Neural cell (in vitro differentiated cells): ENCODE data around the gene PDE8B. TPM values are rescaled to one million over a fixed set of nuclear protein-coding genes. Genes with fewer than 3 reads are reported as not detected.

ENCODE experiments used
- H2AFZ ChIP-seq: fragments of 200-600, 300-800 bp; sonication (generic), shearing (Covaris generic); 2 replicates; pipeline ENCODE4 v1.6.0; 2014; ENCODE audit warnings: low read depth, mild to moderate bottlenecking, antibody characterized with exemption, low read length, moderate library complexity
- H3F3A ChIP-seq: fragments of 200-600 bp; shearing (Covaris generic); 2 replicates; pipeline ENCODE4 v1.6.1; 2016; ENCODE audit warnings: mild to moderate bottlenecking, moderate library complexity, mixed read lengths, antibody characterized with exemption, low read length; ENCODE audit not compliant: insufficient read depth, poor library complexity, severe bottlenecking
- H3K27ac ChIP-seq: fragments of 200-600, 300-800 bp; sonication (generic), shearing (Covaris generic); 2 replicates; pipeline ENCODE4 v1.5.1; 2014; ENCODE audit warnings: mild to moderate bottlenecking, low read length, moderate library complexity
- H3K27me3 ChIP-seq: fragments of 300-800, 200-600 bp; sonication (generic), shearing (Covaris generic); 2 replicates; pipeline ENCODE4 v1.6.0; 2014; ENCODE audit warnings: mild to moderate bottlenecking, low read depth, low read length, moderate library complexity; ENCODE audit not compliant: insufficient read depth
- H3K36me3 ChIP-seq: fragments of 300-800, 200-600 bp; sonication (generic), shearing (Covaris generic); 2 replicates; pipeline ENCODE4 v1.5.1; 2014; ENCODE audit warnings: mild to moderate bottlenecking, antibody characterized with exemption, low read length, moderate library complexity; ENCODE audit not compliant: insufficient read depth
- H3K4me2 ChIP-seq: fragments of 300-800, 200-600 bp; sonication (generic), shearing (Covaris generic); 2 replicates; pipeline ENCODE4 v1.6.0; 2014; ENCODE audit warnings: mild to moderate bottlenecking, low read length
- H3K4me3 ChIP-seq: fragments of 300-800, 200-600 bp; sonication (generic), shearing (Covaris generic); 2 replicates; pipeline ENCODE4 v1.5.1; 2014; ENCODE audit warnings: mild to moderate bottlenecking, low read length, moderate library complexity
- H3K79me2 ChIP-seq: fragments of 200-600 bp; shearing (Covaris generic); replicated peaks from 2 replicates; pipeline ENCODE4 v1.6.0; 2014; ENCODE audit warnings: mild to moderate bottlenecking, low read length, moderate library complexity; ENCODE audit not compliant: insufficient read depth
- H3K9ac ChIP-seq: fragments of 300-800, 200-600 bp; sonication (generic), shearing (Covaris generic); 2 replicates; pipeline ENCODE4 v1.6.1; 2016; ENCODE audit warnings: mild to moderate bottlenecking, low read length, mixed read lengths
- H3K9me2 ChIP-seq: fragments of 200-600 bp; shearing (Covaris generic); 2 replicates; pipeline ENCODE4 v1.6.1; 2016; ENCODE audit warnings: mild to moderate bottlenecking, low read length, mixed read lengths; ENCODE audit not compliant: insufficient read depth
- H3K9me3 ChIP-seq: fragments of 200-600, 300-800 bp; sonication (generic), shearing (Covaris generic); 2 replicates; pipeline ENCODE4 v1.6.1; 2016; ENCODE audit warnings: mild to moderate bottlenecking, mixed run types, low read length, moderate library complexity, mixed read lengths
- H4K20me1 ChIP-seq: fragments of 200-600 bp; shearing (Covaris generic); 2 replicates; pipeline ENCODE4 v1.6.1; 2016; ENCODE audit warnings: mild to moderate bottlenecking, mixed run types; ENCODE audit not compliant: insufficient read depth
- CTCF ChIP-seq: fragments of 450-650 bp; IDR thresholded peaks from 2 replicates; pipeline ENCODE4 v1.5.1; 2014; ENCODE audit warnings: antibody characterized with exemption, mild to moderate bottlenecking, moderate library complexity; ENCODE audit not compliant: poor library complexity, severe bottlenecking
- EP300 ChIP-seq: fragments of 450-650 bp; conservative IDR thresholded peaks from 2 replicates; pipeline ENCODE4 v1.6.1; 2014; ENCODE audit warnings: antibody characterized with exemption, mild to moderate bottlenecking, moderate library complexity; ENCODE audit not compliant: poor library complexity, severe bottlenecking
- EZH2 ChIP-seq: fragments of 200-600, 300-800 bp; shearing (Covaris generic), sonication (generic); IDR thresholded peaks from 2 replicates; pipeline ENCODE4 v1.6.1; 2014; ENCODE audit warnings: antibody characterized with exemption, low read length, borderline replicate concordance, mild to moderate bottlenecking; ENCODE audit not compliant: insufficient read depth, poor library complexity, severe bottlenecking
- MXI1 ChIP-seq: fragments of 450-650 bp; conservative IDR thresholded peaks from 2 replicates; pipeline ENCODE4 v1.6.1; 2014; ENCODE audit warnings: antibody characterized with exemption, mild to moderate bottlenecking; ENCODE audit not compliant: poor library complexity, severe bottlenecking
- POLR2AphosphoS5 ChIP-seq: IDR thresholded peaks from 2 replicates; pipeline ENCODE4 v1.6.1; 2012
- RAD21 ChIP-seq: fragments of 450-650 bp; conservative IDR thresholded peaks from 2 replicates; pipeline ENCODE4 v1.6.1; 2014; ENCODE audit warnings: antibody characterized with exemption, mild to moderate bottlenecking, moderate library complexity
- REST ChIP-seq: IDR thresholded peaks from 2 replicates; pipeline ENCODE4 v1.6.1; 2012; ENCODE audit warnings: borderline replicate concordance
- SMC3 ChIP-seq: fragments of 450-650 bp; conservative IDR thresholded peaks from 2 replicates; pipeline ENCODE4 v1.6.1; 2014; ENCODE audit warnings: antibody characterized with exemption, mild to moderate bottlenecking, moderate library complexity; ENCODE audit not compliant: poor library complexity
- TAF1 ChIP-seq: IDR thresholded peaks from 2 replicates; pipeline ENCODE4 v1.6.1; 2012; ENCODE audit warnings: low read depth
- polyA plus RNA-seq: library from polyadenylated mRNA; depleted of rRNA; stranded (reverse); fragments of >200 nt; gene quantifications from 2 replicates; pipeline ENCODE4 v1.2.3, GENCODE V29; 2014

PDE8B gene
- polyA plus RNA-seq, 1 donor from 2014 or later: 0.22 TPM

- Histone ChIP-seq H2AFZ (no peak overlapping the region), H3K9me3 (no peaks in the 10 kb centered on the region), H3K4me3 (no peak overlapping the region), H3F3A (no peaks in the 10 kb centered on the region), H3K36me3 (no peaks in the 10 kb centered on the region), H4K20me1 (no peaks in the 10 kb centered on the region), H3K9ac (no peak overlapping the region), H3K9me2 (no peaks in the 10 kb centered on the region), H3K4me2 (no peak overlapping the region), H3K27me3 (no peaks in the 10 kb centered on the region), H3K79me2 (no peaks in the 10 kb centered on the region), H3K27ac (no peak overlapping the region)
- no peak for TF ChIP-seq REST
- no peak for TF ChIP-seq EP300
- no peak for TF ChIP-seq SMC3
- no peak for TF ChIP-seq CTCF
- no peak for TF ChIP-seq POLR2AphosphoS5
- no peak for TF ChIP-seq MXI1
- no peak for TF ChIP-seq RAD21
- TF ChIP-seq TAF1: no peak
- TF ChIP-seq EZH2: no peak
These were observed 15.7 kb upstream of the PDE8B start for GRCh38 chr5:77194762-77195161.

GRCh38 chr5:77197840-77198554 lies 12.5 kb upstream of the PDE8B start:
- Histone ChIP-seq H2AFZ (no peak overlapping the region), H3K79me2 (no peaks in the 10 kb centered on the region), H3K27me3 (no peaks in the 10 kb centered on the region), H4K20me1 (no peaks in the 10 kb centered on the region), H3K4me2 (no peak overlapping the region), H3K9ac (no peak overlapping the region), H3K4me3 (no peak overlapping the region), H3F3A (no peaks in the 10 kb centered on the region), H3K36me3 (no peaks in the 10 kb centered on the region), H3K9me2 (no peaks in the 10 kb centered on the region), H3K9me3 (no peaks in the 10 kb centered on the region), H3K27ac (no peak overlapping the region)
- no peak for TF ChIP-seq EP300
- no peak for TF ChIP-seq RAD21
- no peak for TF ChIP-seq TAF1
- no peak for TF ChIP-seq CTCF
- no peak for TF ChIP-seq SMC3
- no peak for TF ChIP-seq EZH2
- TF ChIP-seq REST: no peak
- TF ChIP-seq MXI1: no peak
- TF ChIP-seq POLR2AphosphoS5: no peak
